Fibroblast of the aortic adventitia (primary cell): ENCODE data around the gene APOL2. TPM values are rescaled to one million over a fixed set of nuclear protein-coding genes. Genes with fewer than 3 reads are reported as not detected.

Experiments
- DNase-seq: peaks from one replicate; pipeline ENCODE4 v3.0.0-alpha.2; 2010; ENCODE audit warnings: low read depth
- H3K4me3 ChIP-seq: 2 replicates; pipeline ENCODE4 v1.5.1; 2011; ENCODE audit warnings: low read depth, mild to moderate bottlenecking, control low read depth, low read length, moderate library complexity
- CTCF ChIP-seq: IDR thresholded peaks from 2 replicates; pipeline ENCODE4 v1.5.1; 2011; ENCODE audit warnings: mild to moderate bottlenecking, low read length, control low read depth, inconsistent platforms; ENCODE audit not compliant: insufficient read depth
- total RNA-seq: library from RNA; depleted of rRNA; stranded (reverse); fragments of >200 nt; gene quantifications from 2 replicates; pipeline ENCODE4 v1.2.3, GENCODE V29; 2012; ENCODE audit warnings: low replicate concordance

APOL2 gene
- total RNA-seq, 1 donor = 45.2 TPM

GRCh38 chr22:36198536-36198935 is 40.8 kb downstream of the APOL2 start:
- TF ChIP-seq CTCF = no peak
- DNase-seq = no peak
- H3K4me3 ChIP-seq = no peak overlapping the region

DNA sequence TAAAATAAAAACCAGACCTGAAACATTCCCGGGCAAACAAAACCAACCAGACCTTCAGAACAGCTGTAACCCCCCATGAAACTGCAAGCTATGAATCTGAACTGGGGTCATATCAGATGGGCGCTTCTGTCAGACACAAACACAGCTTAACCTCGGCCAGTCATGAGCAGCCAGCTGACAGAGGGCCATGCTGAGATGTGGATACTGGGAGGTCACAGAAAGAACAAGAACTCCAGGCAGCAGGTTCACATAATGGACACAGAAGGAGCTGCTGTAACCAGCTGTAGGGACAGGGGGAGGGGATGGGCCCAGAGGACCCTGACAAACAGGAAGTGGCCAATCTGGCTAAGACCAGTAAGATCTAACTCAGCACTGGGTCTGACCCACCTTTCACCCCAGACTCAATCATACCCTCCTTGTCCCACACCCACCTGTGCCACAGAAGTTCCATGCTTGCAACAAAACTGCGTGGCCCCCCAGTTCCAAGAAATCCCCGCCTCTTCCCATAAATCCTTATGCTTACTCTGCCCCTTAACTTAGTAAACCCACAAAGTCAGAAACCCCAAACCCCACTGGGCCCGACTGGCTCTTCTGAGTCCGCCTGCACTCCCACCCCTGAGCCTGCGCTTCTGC is 41.7 kb downstream of the APOL2 start:
- no peak overlapping the region for H3K4me3 ChIP-seq
- no peak for DNase-seq

DNA sequence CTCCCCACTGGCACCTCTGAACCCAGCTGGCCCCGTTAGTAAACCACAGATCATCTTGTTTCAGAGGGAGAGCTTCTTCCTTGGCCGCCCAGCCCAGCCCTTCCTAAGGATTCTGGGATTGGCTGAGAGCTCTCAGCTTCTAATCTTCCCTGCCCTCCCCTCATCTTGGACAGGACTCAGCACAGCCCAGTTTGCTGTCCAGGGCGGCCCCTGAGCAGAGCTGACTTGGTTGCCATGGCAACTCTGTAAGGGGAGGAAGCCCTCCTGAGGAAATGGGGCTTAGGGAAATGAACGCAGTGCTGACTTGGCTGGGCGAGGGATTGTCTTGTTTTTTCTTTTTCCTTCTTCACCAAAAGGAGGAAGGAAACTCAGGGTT is 42.3 kb downstream of the APOL2 start:
- H3K4me3 ChIP-seq = no peak overlapping the region
- no peak for TF ChIP-seq CTCF
- peak; percentile 75 for DNase-seq

More for the DNA sequence above, 41.7 kb downstream of the APOL2 start:
- no peak for TF ChIP-seq CTCF

- H3K4me3 ChIP-seq = no peak overlapping the region
- peak; percentile 27 for DNase-seq
- no peak for TF ChIP-seq CTCF
Observed at GRCh38 chr22:36196254-36197064, 42.9 kb downstream of the APOL2 start.

DNA sequence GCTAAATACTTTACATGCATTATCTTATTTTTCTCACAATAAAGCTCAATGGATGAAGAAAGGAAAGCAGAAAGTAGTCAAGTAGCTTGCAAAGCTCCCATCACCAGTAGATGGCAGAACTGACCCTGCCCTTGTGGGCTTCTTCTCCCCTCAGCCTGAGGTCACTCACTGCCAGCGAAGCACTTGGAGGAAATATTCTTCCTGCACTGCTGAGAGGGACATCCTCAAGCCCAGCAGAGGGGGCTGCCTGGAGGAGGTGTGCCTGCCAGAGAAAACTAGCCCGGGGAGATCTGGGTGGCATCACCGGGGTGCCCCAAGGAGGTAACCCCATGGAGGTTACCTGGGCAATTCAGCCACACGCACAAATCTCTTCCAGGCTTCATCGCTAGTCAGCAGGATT is 44.4 kb downstream of the APOL2 start:
- DNase-seq = peak; percentile 79
- H3K4me3 ChIP-seq = no peak overlapping the region
- TF ChIP-seq CTCF = peak; percentile 78

DNA sequence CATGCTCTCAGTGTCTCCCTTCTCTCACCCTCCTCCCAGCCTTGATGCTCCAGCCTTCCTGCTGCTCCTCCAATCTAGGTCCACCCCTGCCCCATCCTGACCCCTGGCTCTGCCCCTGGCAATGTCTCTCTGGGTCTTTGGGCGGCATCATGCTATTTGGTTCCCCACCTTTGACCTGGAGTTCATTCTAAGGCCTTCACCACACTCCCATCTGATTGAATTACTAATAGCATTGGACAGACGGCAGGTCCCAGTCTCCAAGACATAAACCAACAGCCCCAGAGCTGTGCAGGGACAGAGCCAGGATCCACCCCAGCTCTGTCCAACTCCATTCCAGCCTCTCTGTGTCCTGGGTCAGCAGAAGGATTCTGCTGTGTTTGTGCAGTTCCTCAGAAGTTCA is 44.9 kb downstream of the APOL2 start:
- TF ChIP-seq CTCF = no peak
- H3K4me3 ChIP-seq = no peak overlapping the region
- DNase-seq = no peak

GRCh38 chr22:36193577-36193976 is 45.8 kb downstream of the APOL2 start:
- no peak for DNase-seq
- no peak overlapping the region for H3K4me3 ChIP-seq
- no peak for TF ChIP-seq CTCF
